Duodenal mucosa (tissue), 2 donors: Measurements from ENCODE around the gene IGSF21.

Source experiments
- H3K27ac ChIP-seq: one replicate; pipeline ENCODE4 v1.7.0; 2013; ENCODE audit warnings: low read depth, low read length
- H3K27me3 ChIP-seq, 2 donors: one replicate each; pipeline ENCODE4 v1.7.0; 2013; ENCODE audit warnings: low read length in 2 of 2, control low read depth in 1 of 2; ENCODE audit not compliant: insufficient read depth in 2 of 2, control insufficient read depth in 1 of 2
- H3K36me3 ChIP-seq, 2 donors: one replicate each; pipeline ENCODE4 v1.7.0; 2013; ENCODE audit warnings: low read length in 2 of 2, control low read depth in 1 of 2; ENCODE audit not compliant: insufficient read depth in 2 of 2, control insufficient read depth in 1 of 2
- H3K4me1 ChIP-seq, 2 donors: one replicate each; pipeline ENCODE4 v1.7.0; 2013; ENCODE audit warnings: low read length in 2 of 2, control low read depth in 1 of 2; ENCODE audit not compliant: insufficient read depth in 2 of 2, control insufficient read depth in 1 of 2
- H3K4me3 ChIP-seq, 2 donors: one replicate each; pipeline ENCODE4 v1.7.0; 2013; ENCODE audit warnings: low read length in 2 of 2, low read depth in 1 of 2
- H3K9ac ChIP-seq, 2 donors: one replicate each; pipeline ENCODE4 v1.7.0; 2013; ENCODE audit warnings: low read length in 2 of 2, low read depth in 1 of 2
- H3K9me3 ChIP-seq, 2 donors: one replicate each; pipeline ENCODE4 v1.7.0; 2013; ENCODE audit warnings: low read length in 2 of 2, control low read depth in 1 of 2; ENCODE audit not compliant: control insufficient read depth in 1 of 2

The IGSF21 gene

DNA sequence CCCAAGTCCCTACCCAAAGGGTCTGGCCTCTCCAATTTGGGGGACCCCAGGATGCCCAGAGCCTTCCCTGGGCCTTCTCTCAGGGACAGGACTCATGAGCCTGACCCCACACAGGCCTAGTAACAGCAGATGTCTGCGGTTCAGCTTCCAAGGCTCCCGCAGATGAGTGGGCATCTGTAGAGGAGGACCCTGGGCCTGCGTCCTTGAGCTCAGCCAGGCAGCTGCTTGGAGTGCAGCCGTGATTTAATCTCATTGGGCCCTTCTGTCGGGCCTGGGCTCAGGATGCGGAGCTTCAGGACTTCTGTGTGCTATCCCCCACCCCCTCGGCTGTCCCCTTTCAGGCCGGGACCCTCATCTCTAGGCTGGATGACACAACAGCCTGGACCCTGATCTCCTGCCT is 35.4 kb downstream of the IGSF21 start:
- H3K4me1 ChIP-seq, result no peaks in the 10 kb centered on the region
- H3K9me3 ChIP-seq, result no peaks in the 10 kb centered on the region
- no peaks in the 10 kb centered on the region for H3K36me3 ChIP-seq
- H3K4me3 ChIP-seq, result no peak overlapping the region
- H3K9ac ChIP-seq, result no peak overlapping the region
- no peak overlapping the region for H3K27ac ChIP-seq
- no peaks in the 10 kb centered on the region for H3K27me3 ChIP-seq

DNA sequence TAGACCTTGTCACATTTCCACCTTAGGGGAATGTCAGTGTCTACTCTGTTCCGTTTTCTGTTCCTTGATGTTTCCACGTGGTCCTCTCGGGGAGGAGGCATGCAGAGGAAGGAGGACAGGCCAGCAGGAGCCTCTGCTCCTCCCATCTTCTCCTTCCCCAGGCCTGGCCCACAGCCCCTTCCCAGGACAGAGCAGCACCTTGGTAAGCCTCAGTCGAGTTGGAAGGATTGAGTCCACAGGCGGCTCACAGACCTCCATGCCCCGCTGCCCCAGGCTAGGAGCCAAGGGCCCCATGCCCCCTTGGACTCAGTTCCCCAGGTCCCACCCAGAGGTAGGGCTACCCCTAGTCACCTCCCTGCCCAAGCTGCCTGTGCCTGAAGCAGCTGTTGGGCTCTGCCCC is 36.5 kb downstream of the IGSF21 start:
- H3K27me3 ChIP-seq, result peaks cover 0 to 2% of the 10 kb centered on the region in 2 donors
- H3K9me3 ChIP-seq, result no peaks in the 10 kb centered on the region
- no peaks in the 10 kb centered on the region for H3K4me1 ChIP-seq
- H3K27ac ChIP-seq, result no peak overlapping the region
- no peak overlapping the region for H3K9ac ChIP-seq
- H3K36me3 ChIP-seq, result no peaks in the 10 kb centered on the region
- no peak overlapping the region for H3K4me3 ChIP-seq

DNA sequence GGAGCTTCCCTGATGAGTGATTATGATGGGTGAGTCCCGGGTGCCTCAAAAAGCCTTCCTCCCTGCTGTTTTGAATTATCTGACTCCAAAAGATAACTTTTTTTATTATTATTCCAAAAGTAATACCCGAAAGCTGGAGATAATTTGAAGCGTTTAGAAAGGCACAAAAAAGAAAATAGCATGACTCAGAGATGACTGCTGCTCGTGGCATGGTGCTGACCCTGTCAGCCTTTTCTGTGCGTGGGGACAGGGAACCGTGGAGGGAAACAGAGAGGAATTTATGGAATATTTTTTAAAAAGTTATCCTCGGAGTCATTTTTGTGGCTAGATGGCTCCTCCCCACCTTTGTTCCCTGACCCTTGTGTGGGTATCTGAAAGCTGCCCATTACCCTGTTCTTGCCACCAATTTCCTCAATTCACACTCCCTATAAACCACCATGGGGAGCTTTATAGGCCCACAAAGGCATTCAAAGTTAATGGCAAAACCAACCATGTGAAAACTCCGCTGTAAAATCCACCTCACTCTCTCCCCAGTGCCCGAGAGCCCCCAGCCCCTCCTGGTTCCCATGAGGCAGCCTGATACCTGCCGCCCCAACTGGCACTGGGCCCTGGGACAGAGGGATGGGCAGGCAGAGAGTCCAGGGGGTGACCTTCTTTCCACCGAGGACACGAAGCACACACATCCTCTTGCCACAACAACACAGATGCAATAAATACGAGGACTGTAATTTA is 37.5 kb downstream of the IGSF21 start:
- H3K4me1 ChIP-seq, result no peaks in the 10 kb centered on the region
- H3K27me3 ChIP-seq, result peaks cover 0 to 2% of the 10 kb centered on the region in 2 donors
- no peaks in the 10 kb centered on the region for H3K36me3 ChIP-seq
- H3K9ac ChIP-seq, result no peak overlapping the region
- H3K4me3 ChIP-seq, result no peak overlapping the region
- H3K9me3 ChIP-seq, result no peaks in the 10 kb centered on the region
- H3K27ac ChIP-seq, result no peak overlapping the region

DNA sequence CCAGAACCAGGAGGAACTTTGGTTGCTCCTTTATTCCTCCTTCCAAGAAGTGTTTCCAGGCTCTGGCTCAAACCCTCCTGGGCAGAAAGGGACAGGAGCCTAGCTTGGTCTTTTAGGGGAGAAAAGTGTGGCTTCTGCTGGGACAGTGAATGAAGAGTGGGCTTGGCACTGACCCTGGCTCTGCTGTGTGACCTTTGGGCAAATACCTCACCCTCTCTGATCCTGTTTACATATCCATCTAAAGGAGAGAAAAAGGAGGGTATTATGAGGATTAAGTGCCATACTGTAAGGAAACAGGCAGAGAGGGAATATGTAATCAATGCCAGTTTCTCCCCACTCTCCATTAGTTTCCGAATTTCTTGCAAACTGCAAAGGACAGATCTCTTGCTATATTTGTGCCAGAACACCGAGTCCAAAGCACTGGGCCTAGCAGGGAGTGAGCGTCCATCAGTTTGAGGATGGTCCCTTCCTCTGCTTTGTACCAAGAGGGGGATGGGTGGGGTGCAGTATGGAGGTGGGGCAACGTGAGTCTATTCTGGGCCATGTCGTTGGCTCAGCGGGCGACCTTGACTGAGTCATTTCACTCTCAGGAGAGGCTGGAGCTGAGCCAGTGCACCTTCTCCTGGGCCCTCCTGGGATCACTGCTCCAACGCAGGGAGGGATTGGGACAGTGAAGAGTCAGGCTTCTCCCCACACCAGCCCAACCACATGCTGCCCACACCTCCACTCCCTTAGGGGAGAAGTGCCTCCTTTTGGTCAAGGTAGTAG is 38.4 kb downstream of the IGSF21 start:
- H3K4me3 ChIP-seq, result no peak overlapping the region
- H3K4me1 ChIP-seq, result no peaks in the 10 kb centered on the region
- H3K27ac ChIP-seq, result no peak overlapping the region
- no peak overlapping the region for H3K9ac ChIP-seq
- H3K9me3 ChIP-seq, result no peaks in the 10 kb centered on the region
- peaks cover 0 to 2% of the 10 kb centered on the region in 2 donors for H3K27me3 ChIP-seq
- H3K36me3 ChIP-seq, result no peaks in the 10 kb centered on the region

DNA sequence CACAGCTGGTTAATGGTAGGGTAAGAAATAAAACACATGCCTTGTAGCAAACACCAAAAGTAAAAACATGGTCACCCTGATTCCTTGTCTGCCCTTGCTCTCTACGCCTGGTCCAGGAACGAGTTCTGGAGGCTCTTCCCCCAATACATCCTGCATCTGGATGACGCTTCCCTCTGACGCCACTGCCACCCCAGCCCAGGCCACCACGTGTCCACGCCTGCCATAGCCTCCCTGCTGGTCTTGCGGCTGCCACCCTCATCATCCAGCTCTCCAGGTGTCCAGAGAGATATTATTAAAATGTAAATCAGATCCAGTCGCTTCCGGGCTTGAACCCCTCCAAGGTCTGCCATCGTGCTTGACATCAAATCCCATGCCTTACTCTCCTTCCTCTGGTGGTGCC is 39.3 kb downstream of the IGSF21 start:
- Histone ChIP-seq H3K9ac (no peak overlapping the region), H3K9me3 (no peaks in the 10 kb centered on the region), H3K36me3 (no peaks in the 10 kb centered on the region), H3K4me3 (no peak overlapping the region), H3K4me1 (no peaks in the 10 kb centered on the region), H3K27ac (no peak overlapping the region), H3K27me3 (peaks cover 0 to 2% of the 10 kb centered on the region in 2 donors)

DNA sequence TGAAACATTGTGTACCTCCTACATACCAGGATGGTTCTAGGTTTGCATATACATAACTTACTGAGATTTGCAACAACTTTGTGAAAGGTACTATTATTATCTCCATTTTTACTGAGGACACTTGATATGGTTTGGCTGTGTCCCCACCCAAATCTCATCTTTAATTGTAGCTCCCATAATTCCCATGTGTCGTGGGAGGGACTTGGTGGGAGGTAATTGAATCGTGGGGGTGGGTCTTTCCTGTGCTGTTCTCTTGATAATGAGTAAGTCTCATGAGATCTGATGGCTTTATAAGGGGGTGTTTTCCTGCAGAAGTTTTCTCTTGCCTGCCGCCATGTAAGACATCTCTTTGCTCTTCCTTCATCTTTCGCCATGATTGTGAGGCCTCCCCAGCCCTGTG is 40.1 kb downstream of the IGSF21 start:
- Histone ChIP-seq H3K27me3 (peaks cover 2 to 3% of the 10 kb centered on the region in 2 donors), H3K4me3 (no peak overlapping the region), H3K27ac (no peak overlapping the region), H3K9me3 (no peaks in the 10 kb centered on the region), H3K4me1 (no peaks in the 10 kb centered on the region), H3K36me3 (no peaks in the 10 kb centered on the region), H3K9ac (no peak overlapping the region)

DNA sequence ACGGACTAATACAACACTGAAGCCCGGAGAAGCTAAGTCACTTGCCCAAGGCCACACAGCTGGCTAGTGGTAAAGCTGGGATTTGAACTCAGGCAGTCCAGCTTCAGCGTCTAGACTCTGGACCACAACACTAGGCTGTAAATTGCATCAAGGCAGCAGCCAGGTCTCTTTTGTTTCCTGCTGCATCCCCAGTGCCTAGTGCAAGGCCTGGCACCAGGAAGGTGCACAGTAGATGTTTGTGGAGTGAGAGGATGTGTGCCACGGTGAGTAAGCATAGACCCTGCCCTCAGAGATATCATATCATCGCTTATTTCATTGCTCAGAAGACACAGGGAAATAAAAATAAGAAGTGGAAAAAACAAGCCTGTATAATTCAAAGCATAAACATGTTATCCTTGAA is 40.9 kb downstream of the IGSF21 start:
- Histone ChIP-seq H3K27me3 (peaks cover 2 to 3% of the 10 kb centered on the region in 2 donors), H3K27ac (no peak overlapping the region)

DNA sequence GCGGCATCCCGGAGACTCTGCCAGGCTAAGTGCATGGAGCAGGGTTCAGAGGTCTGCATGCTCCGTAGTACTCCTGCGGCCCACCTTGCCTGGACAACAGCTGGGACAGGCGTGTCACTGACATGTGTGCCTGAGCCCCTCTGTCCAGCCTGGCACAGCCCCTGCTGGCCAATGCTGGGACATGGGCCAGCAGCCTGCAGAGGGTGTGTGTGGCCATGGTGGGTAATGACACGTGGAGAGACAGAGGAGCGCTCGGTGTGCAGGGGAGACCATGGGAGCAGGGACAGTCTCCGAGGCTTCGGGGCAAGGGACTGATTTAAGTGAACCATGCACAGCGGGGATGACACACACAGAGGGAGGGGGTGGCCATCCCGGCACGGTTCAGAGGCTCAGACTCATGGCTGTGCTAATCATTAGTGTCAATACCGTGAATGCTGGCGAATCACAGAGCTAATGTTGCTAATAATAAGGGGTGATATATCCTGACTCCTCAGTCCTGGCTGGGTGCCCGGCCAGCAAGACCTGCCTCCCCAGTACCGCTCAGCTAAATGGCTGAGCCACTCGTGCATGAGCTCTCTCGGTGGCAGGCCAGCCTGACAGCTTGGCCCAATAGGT is 41.5 kb downstream of the IGSF21 start:
- Histone ChIP-seq H3K4me1 (no peaks in the 10 kb centered on the region), H3K4me3 (no peak overlapping the region), H3K36me3 (no peaks in the 10 kb centered on the region), H3K27ac (no peak overlapping the region), H3K27me3 (peaks cover 2 to 3% of the 10 kb centered on the region in 2 donors), H3K9ac (no peak overlapping the region), H3K9me3 (no peaks in the 10 kb centered on the region)

More for the DNA sequence above, 40.9 kb downstream of the IGSF21 start:
- no peaks in the 10 kb centered on the region for H3K4me1 ChIP-seq
- no peak overlapping the region for H3K9ac ChIP-seq
- H3K36me3 ChIP-seq, result no peaks in the 10 kb centered on the region
- no peak overlapping the region for H3K4me3 ChIP-seq
- no peaks in the 10 kb centered on the region for H3K9me3 ChIP-seq

DNA sequence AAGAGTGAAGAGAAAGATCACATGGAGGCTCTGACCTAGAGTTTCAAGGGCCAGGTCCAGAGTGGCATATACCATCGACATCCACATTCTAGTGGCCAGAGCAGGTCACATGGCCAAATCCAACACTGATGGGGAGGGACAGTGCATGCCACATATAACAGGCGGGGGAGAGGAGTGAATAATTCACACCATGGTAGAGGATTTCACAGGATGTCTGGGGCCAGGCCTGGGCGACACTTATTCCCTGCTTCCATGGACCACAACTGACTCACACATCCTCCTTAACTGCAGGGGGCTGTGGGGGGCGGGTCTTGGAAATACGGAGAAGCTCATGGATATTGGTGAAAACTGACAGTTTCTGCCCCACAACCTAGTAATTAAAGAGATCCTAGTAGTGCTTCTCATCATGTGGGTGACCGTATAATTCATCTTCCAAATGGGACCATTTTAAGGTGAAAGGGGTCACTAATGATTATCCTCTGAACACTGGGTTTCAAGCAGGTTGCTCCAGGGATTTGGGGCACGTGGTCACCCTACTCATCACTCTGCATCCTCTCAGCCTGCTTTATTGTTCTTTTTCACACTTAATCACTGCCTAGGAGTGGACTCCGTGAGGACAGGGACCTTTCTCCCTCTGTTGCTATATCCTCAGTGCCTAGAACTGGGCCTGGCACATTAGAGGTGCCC is 44.0 kb downstream of the IGSF21 start:
- Histone ChIP-seq H3K36me3 (no peaks in the 10 kb centered on the region), H3K9ac (no peak overlapping the region), H3K9me3 (no peaks in the 10 kb centered on the region), H3K27ac (no peak overlapping the region), H3K27me3 (peaks cover 2 to 3% of the 10 kb centered on the region in 2 donors), H3K4me3 (no peak overlapping the region), H3K4me1 (no peaks in the 10 kb centered on the region)
